CD4-positive, alpha-beta memory T cell (primary cell): ENCODE results near the gene DNAL4. TPM values are rescaled to one million over a fixed set of nuclear protein-coding genes. Genes with fewer than 3 reads are reported as not detected.

ENCODE experiments used
- CTCF ChIA-PET: fragments of 350-600 bp; sonication (Branson Sonifier 250); formaldehyde crosslinking; loops from one replicate; lab custom pipeline; 2021; ENCODE audit warnings: inconsistent platforms; ENCODE audit not compliant: partially characterized antibody; lab: Charles Lee
- POLR2A ChIA-PET: fragments of 350-600 bp; sonication (Branson Sonifier 250); formaldehyde crosslinking; loops from one replicate; lab custom pipeline; 2021; ENCODE audit not compliant: partially characterized antibody; lab: Charles Lee
- DNase-seq, 5 donors: peaks; one replicate each; pipeline versions ENCODE4 v3.0.0 to v3.0.0-alpha.2; 2020 to 2022; ENCODE audit warnings: mixed read lengths in 1 of 5
- H3K27ac ChIP-seq: one replicate; pipeline ENCODE4 v1.7.0; 2013; ENCODE audit warnings: low read depth, low read length
- H3K27me3 ChIP-seq: 2 replicates; pipeline ENCODE4 v1.7.0; 2013; ENCODE audit warnings: mild to moderate bottlenecking, low read length, moderate library complexity; ENCODE audit not compliant: insufficient read depth
- H3K36me3 ChIP-seq: 2 replicates; pipeline ENCODE4 v1.7.0; 2013; ENCODE audit warnings: mild to moderate bottlenecking, low read length, moderate library complexity; ENCODE audit not compliant: insufficient read depth
- H3K4me1 ChIP-seq: 2 replicates; pipeline ENCODE4 v1.7.0; 2013; ENCODE audit warnings: mild to moderate bottlenecking, low read length, moderate library complexity; ENCODE audit not compliant: insufficient read depth
- H3K4me3 ChIP-seq, 2 donors: one replicate each; pipeline ENCODE4 v1.7.0; 2013; ENCODE audit warnings: low read length in 2 of 2, mild to moderate bottlenecking in 1 of 2
- H3K9me3 ChIP-seq, 2 donors: one replicate each; pipeline ENCODE4 v1.7.0; 2013; ENCODE audit warnings: low read length in 2 of 2, control low read depth in 1 of 2; ENCODE audit not compliant: control insufficient read depth in 1 of 2
- H3K27ac Mint-ChIP-seq, 7 donors: one replicate each; pipeline ENCODE4 v1.8.0; 2020 to 2021; ENCODE audit warnings: mixed read lengths in 7 of 7, mild to moderate bottlenecking in 6 of 7, inconsistent platforms in 3 of 7, moderate library complexity in 3 of 7
- H3K27me3 Mint-ChIP-seq, 2 donors: one replicate each; pipeline ENCODE4 v1.8.0; 2020 to 2021; ENCODE audit warnings: mixed read lengths in 2 of 2
- H3K36me3 Mint-ChIP-seq, 2 donors: one replicate each; pipeline ENCODE4 v1.8.0; 2020 to 2021; ENCODE audit warnings: mixed read lengths in 2 of 2, inconsistent platforms in 1 of 2, mild to moderate bottlenecking in 1 of 2
- H3K4me1 Mint-ChIP-seq, 4 donors: one replicate each; pipeline ENCODE4 v1.8.0; 2020 to 2021; ENCODE audit warnings: mixed read lengths in 4 of 4, mild to moderate bottlenecking in 1 of 4
- H3K4me3 Mint-ChIP-seq, 8 donors: one replicate each; pipeline ENCODE4 v1.8.0; 2020 to 2021; ENCODE audit warnings: mixed read lengths in 8 of 8, mild to moderate bottlenecking in 7 of 8, moderate library complexity in 6 of 8, inconsistent platforms in 3 of 8
- H3K9me3 Mint-ChIP-seq, 8 donors: one replicate each; pipeline ENCODE4 v1.8.0; 2020 to 2021; ENCODE audit warnings: mixed read lengths in 8 of 8, mild to moderate bottlenecking in 5 of 8, inconsistent platforms in 3 of 8, moderate library complexity in 1 of 8
- intact Hi-C: fragments of 100-400 bp; cut with micrococcal nuclease; formaldehyde crosslinking; loops from one replicate; pipeline ENCODE4 v1.15.1; 2023
- polyA plus RNA-seq, 2 donors: library from polyadenylated mRNA; unstranded; fragments of 300-500 nt; fragmentation: Illumina TruSeq; gene quantifications; one replicate each; pipeline ENCODE4 v1.2.3, GENCODE V29; 2021
- total RNA-seq, 2 experiments: library from RNA; stranded (reverse); gene quantifications; one replicate each; pipeline ENCODE4 v1.2.3, GENCODE V29; 2021

DNAL4 gene
- total and polyA plus RNA-seq, 4 experiments from 2014 or later, result 8.6 to 13.3 (median 10.3) TPM

- ChIA-PET CTCF (no interaction called here), POLR2A (interaction anchor here (10.7 to 42.6 kb wide), 3 partner anchors 3 to 31 kb away, joined by 153 to 1746 read pairs (median 1746); partner anchors contain the start of genes GTPBP1 and SUN2)
- Histone ChIP-seq H3K36me3 (peaks cover 89% of the 10 kb centered on the region), H3K27me3 (no peaks in the 10 kb centered on the region), H3K4me3 (no peak overlapping the region), H3K27ac (no peak overlapping the region), H3K4me1 (peaks cover 80% of the 10 kb centered on the region), H3K9me3 (no peaks in the 10 kb centered on the region)
- intact Hi-C loops, result no loop called here
- DNase-seq, result peak in 1 of 5 donors; percentile 21
- peaks cover 42 to 83% of the 10 kb centered on the region in 2 donors for H3K36me3 Mint-ChIP-seq
- peak overlapping the region in 2 of 8 donors; percentile 46 to 76 for H3K4me3 Mint-ChIP-seq
- no peaks in the 10 kb centered on the region for H3K27me3 Mint-ChIP-seq
- peaks cover 0 to 5% (median 0%) of the 10 kb centered on the region in 8 donors for H3K9me3 Mint-ChIP-seq
- peak overlapping the region; percentile 44 to 92 (median 87) for H3K27ac Mint-ChIP-seq
- peaks cover 18 to 76% (median 47%) of the 10 kb centered on the region in 4 donors for H3K4me1 Mint-ChIP-seq
Observed at GRCh38 chr22:38737302-38738060, 56.5 kb downstream of the DNAL4 start.

DNA sequence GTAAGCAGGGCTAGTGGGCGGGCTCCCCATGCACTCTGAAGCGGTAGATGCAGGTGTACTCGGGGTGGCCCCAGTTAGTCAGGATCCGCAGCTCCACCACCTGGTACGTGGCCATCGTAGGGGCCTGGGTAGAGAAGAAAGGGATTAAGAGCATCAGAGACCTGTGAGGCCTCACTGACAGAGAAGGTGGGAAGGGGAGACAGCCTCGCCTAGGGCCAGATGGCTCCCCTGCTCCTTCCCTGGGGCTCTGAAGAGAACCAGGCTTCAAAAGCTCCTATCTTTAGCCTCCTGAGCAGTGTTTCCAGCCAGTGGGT is 57.7 kb downstream of the DNAL4 start:
- H3K4me1 ChIP-seq, result peaks cover 68% of the 10 kb centered on the region
- intact Hi-C loops, result no loop called here
- peak overlapping the region; percentile 13 for H3K27ac ChIP-seq
- peak in 1 of 5 donors; percentile 26 for DNase-seq
- Mint-ChIP-seq H3K27me3 (no peaks in the 10 kb centered on the region), H3K4me3 (no peak overlapping the region), H3K4me1 (peaks cover 15 to 74% (median 42%) of the 10 kb centered on the region in 4 donors), H3K9me3 (peaks cover 0 to 6% (median 0%) of the 10 kb centered on the region in 8 donors), H3K36me3 (peaks cover 35 to 82% of the 10 kb centered on the region in 2 donors), H3K27ac (peak overlapping the region in 5 of 7 donors; percentile 51 to 86 (median 74))
- CTCF ChIA-PET, result interaction anchor here (0.8 to 7.5 kb wide), 6 partner anchors 11 to 31 kb away, joined by 3 to 74 read pairs (median 3); no protein-coding TSS in a partner anchor
- no peaks in the 10 kb centered on the region for H3K9me3 ChIP-seq
- no peak overlapping the region for H3K4me3 ChIP-seq
- H3K36me3 ChIP-seq, result peaks cover 78% of the 10 kb centered on the region
- no peaks in the 10 kb centered on the region for H3K27me3 ChIP-seq
- POLR2A ChIA-PET, result interaction anchor here (0.9 to 42.6 kb wide), 7 partner anchors 2 to 134 kb away, joined by 3 to 1746 read pairs (median 49); partner anchors contain the start of genes CBX6, GTPBP1, NPTXR and SUN2

DNA sequence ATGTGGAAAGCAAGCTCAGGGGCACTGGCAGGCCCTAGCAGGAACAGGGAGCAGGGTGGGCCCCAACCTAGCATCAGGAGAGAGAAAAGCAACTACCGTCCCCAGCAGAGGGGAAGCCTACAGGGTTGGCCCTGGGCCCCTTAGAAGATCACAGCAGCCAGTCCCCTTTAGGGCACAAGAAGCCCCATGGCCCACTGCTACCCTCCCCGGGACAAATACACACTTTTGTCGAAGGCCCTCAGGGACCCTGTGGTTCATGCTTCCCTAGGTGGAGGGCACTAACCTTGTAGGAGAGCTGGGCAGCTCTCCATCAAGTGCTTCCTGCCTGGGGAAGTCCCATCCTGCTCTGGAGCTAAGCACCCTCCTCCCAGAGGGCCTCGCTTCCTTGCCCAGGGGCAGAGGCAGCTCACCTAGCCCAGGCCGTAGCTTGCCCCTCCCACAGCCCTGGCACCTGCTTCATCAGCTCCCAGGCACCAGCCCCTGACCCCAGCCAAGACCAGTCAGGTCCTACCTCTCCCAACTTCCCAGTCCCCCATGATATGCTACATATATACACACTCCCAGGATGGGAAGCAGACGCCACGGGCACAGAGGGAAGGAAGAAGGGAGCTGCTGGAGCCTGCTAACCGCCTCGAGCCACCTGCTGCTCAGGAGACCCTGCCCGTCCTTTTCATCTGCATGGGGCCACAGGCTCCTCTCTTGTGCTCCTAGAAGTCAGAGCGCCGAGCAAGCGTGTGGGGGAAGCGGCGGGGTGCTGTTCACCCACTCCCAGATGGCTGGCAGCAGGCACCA is 58.3 kb downstream of the DNAL4 start:
- Mint-ChIP-seq H3K4me3 (peak overlapping the region in 2 of 8 donors; percentile 29 to 32), H3K27ac (peak overlapping the region; percentile 9 to 86 (median 72)), H3K27me3 (no peaks in the 10 kb centered on the region), H3K9me3 (peaks cover 0 to 7% (median 0%) of the 10 kb centered on the region in 8 donors), H3K36me3 (peaks cover 34 to 80% of the 10 kb centered on the region in 2 donors), H3K4me1 (peaks cover 15 to 70% (median 40%) of the 10 kb centered on the region in 4 donors)
- ChIA-PET CTCF (interaction anchor here (0.8 to 7.5 kb wide), 11 partner anchors 7 to 107 kb away, joined by 3 to 74 read pairs (median 5); partner anchors contain the start of gene NPTXR), POLR2A (interaction anchor here (0.9 to 42.6 kb wide), 7 partner anchors 1 to 135 kb away, joined by 3 to 1746 read pairs (median 49); partner anchors contain the start of genes CBX6, GTPBP1, NPTXR and SUN2)
- H3K9me3 ChIP-seq, result no peaks in the 10 kb centered on the region
- H3K4me3 ChIP-seq, result no peak overlapping the region
- peaks cover 63% of the 10 kb centered on the region for H3K4me1 ChIP-seq
- H3K36me3 ChIP-seq, result peaks cover 78% of the 10 kb centered on the region
- H3K27me3 ChIP-seq, result no peaks in the 10 kb centered on the region
- DNase-seq, result peak in 1 of 5 donors; percentile 46
- H3K27ac ChIP-seq, result peak overlapping the region; percentile 13
- intact Hi-C loops, result no loop called here

DNA sequence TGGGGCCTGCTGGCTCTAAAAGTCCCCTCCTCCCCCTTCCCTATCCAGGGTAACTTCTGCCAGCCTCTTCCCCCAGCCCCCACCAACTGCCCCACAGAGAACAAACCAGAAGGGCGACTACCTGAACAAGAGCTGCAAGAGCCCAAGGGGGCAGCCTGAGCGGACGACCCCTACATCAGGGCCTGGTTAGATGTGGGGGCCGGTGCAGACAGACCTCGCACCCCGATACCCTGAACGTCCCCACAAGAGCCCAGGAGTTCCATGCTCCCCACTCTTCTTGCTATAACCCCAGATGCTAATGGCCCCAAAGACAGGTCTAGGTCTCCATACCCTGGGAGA is 58.8 kb downstream of the DNAL4 start:
- H3K27ac ChIP-seq, result no peak overlapping the region
- Mint-ChIP-seq H3K4me1 (peaks cover 18 to 70% (median 40%) of the 10 kb centered on the region in 4 donors), H3K27me3 (no peaks in the 10 kb centered on the region), H3K9me3 (peaks cover 0 to 8% (median 0%) of the 10 kb centered on the region in 8 donors), H3K27ac (peak overlapping the region; percentile 29 to 86 (median 69)), H3K4me3 (peak overlapping the region in 2 of 8 donors; percentile 29 to 32), H3K36me3 (peaks cover 37 to 81% of the 10 kb centered on the region in 2 donors)
- intact Hi-C loops, result no loop called here
- CTCF ChIA-PET, result interaction anchor here (0.8 to 7.5 kb wide), 13 partner anchors 8 to 108 kb away, joined by 3 to 74 read pairs (median 12); partner anchors contain the start of gene NPTXR
- H3K9me3 ChIP-seq, result no peaks in the 10 kb centered on the region
- H3K4me3 ChIP-seq, result no peak overlapping the region
- POLR2A ChIA-PET, result interaction anchor here (0.9 to 42.6 kb wide), 7 partner anchors 0 to 135 kb away, joined by 6 to 1746 read pairs (median 49); partner anchors contain the start of genes CBX6, GTPBP1, NPTXR and SUN2
- peak in 1 of 5 donors; percentile 30 for DNase-seq
- H3K4me1 ChIP-seq, result peaks cover 57% of the 10 kb centered on the region
- peaks cover 78% of the 10 kb centered on the region for H3K36me3 ChIP-seq
- no peaks in the 10 kb centered on the region for H3K27me3 ChIP-seq

DNA sequence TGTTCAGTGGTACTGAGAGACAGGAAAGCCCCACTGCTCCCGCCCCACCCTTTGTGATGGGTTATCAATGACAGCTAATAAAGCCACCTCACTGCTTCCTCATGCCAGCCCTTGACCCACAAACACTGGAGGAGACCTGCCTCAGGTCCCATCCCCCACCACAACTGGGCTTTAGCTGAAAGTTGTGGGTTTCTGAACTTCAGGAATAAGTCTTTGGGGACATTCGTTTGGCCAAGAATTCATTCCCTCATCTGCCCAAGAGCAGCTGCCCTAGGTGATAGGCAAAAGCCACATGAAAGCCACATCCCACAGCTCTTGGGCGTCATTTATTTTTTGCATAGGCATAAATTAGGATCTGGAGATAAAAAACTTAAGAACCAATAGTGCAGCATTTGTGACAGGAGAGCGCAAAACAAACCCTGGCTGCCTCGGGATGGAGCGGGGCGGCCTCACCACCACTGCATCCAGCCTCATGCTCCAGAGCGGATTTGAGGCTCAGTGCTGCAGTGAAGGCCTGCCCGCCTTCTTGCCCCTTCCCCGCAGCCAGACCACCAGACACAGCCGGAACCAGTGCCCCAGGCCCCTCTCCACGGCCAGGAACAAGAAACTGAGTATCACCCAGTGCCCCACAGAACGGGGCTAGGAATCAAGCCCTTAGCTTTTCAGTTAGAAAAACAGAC is 59.4 kb downstream of the DNAL4 start:
- intact Hi-C loops, result loop anchor here (5.0 kb wide), 1 partner anchor 108 kb away; the partner anchor contains the start of gene NPTXR
- Histone ChIP-seq H3K27ac (peak overlapping the region; percentile 30), H3K36me3 (peaks cover 78% of the 10 kb centered on the region), H3K4me1 (peaks cover 52% of the 10 kb centered on the region), H3K27me3 (no peaks in the 10 kb centered on the region), H3K4me3 (no peak overlapping the region), H3K9me3 (no peaks in the 10 kb centered on the region)
- DNase-seq, result peak in 1 of 5 donors; percentile 36
- H3K27ac Mint-ChIP-seq, result peak overlapping the region; percentile 47 to 90 (median 82)
- H3K36me3 Mint-ChIP-seq, result peaks cover 33 to 81% of the 10 kb centered on the region in 2 donors
- H3K4me1 Mint-ChIP-seq, result peaks cover 18 to 65% (median 37%) of the 10 kb centered on the region in 4 donors
- no peaks in the 10 kb centered on the region for H3K27me3 Mint-ChIP-seq
- H3K4me3 Mint-ChIP-seq, result peak overlapping the region in 3 of 8 donors; percentile 7 to 54 (median 32)
- ChIA-PET POLR2A (interaction anchor here (4.0 to 42.6 kb wide), 8 partner anchors 0 to 136 kb away, joined by 23 to 1746 read pairs (median 39); partner anchors contain the start of genes CBX6, GTPBP1, JOSD1 and NPTXR), CTCF (interaction anchor here (0.8 to 7.5 kb wide), 14 partner anchors 8 to 108 kb away, joined by 3 to 74 read pairs (median 14); partner anchors contain the start of gene NPTXR)
- peaks cover 0 to 8% (median 0%) of the 10 kb centered on the region in 8 donors for H3K9me3 Mint-ChIP-seq
